PC-3 (cell line): ENCODE data around the gene OGFOD3.

Experiments
- EZH2 ChIP-seq: fragments of 300-600 bp; sonication (generic); IDR thresholded peaks from one replicate; pipeline ENCODE4 v1.6.1; 2017; ENCODE audit warnings: antibody characterized with exemption, mild to moderate bottlenecking, low read length; ENCODE audit not compliant: unreplicated experiment
- EZH2phosphoT487 ChIP-seq: fragments of 300-600 bp; sonication (generic); IDR thresholded peaks from 2 replicates; pipeline ENCODE4 v1.6.1; 2018; ENCODE audit warnings: mild to moderate bottlenecking, antibody characterized with exemption, low read length, borderline replicate concordance
- TF ChIP-seq, protein P1 (sequence below): fragments of 300-600 bp; sonication (generic); conservative IDR thresholded peaks from 2 replicates; pipeline ENCODE4 v1.5.1; 2017; ENCODE audit warnings: antibody characterized with exemption, low read depth, mild to moderate bottlenecking, low read length

DNA sequence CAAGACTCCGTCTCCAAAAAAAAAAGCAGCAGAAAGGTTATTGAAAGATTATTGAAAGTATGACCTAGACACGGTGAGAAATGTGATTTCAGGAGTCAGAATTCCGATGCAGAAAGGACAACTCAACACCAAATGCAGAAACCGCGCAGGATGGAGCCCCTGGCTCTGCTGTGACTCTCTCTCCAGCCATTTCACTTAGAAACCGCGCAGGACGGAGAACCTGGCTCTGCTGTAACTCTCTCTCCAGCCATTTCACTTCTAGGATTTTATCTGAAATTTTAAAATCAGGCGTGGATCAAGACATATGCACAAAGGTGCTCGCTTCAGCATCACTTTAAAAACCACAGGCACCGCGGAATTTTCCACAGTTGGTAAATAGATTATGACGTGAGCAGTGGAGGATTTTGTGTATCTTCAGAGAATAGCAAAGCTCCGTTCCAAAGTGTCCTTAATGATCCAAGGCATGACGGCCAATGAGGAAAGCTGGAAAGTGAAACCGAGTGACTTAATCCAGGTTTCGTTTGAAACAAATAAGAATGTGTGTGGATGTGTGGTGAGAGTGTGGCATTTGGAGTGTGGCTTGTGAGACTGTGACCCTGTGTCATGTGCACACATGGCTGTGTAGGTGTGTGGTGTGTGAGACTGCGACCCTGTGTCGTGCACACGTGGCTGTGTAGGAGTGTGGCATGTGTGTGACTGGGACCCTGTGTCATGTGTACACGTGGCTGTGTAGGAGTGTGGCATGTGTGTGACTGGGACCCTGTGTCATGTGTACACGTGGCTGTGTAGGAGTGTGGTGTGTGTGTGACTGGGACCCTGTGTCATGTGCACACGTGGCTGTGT is 37.3 kb downstream of the OGFOD3 start:
- TF ChIP-seq, protein P1, sequence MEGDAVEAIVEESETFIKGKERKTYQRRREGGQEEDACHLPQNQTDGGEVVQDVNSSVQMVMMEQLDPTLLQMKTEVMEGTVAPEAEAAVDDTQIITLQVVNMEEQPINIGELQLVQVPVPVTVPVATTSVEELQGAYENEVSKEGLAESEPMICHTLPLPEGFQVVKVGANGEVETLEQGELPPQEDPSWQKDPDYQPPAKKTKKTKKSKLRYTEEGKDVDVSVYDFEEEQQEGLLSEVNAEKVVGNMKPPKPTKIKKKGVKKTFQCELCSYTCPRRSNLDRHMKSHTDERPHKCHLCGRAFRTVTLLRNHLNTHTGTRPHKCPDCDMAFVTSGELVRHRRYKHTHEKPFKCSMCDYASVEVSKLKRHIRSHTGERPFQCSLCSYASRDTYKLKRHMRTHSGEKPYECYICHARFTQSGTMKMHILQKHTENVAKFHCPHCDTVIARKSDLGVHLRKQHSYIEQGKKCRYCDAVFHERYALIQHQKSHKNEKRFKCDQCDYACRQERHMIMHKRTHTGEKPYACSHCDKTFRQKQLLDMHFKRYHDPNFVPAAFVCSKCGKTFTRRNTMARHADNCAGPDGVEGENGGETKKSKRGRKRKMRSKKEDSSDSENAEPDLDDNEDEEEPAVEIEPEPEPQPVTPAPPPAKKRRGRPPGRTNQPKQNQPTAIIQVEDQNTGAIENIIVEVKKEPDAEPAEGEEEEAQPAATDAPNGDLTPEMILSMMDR: no peak
- TF ChIP-seq EZH2 (no peak), EZH2phosphoT487 (no peak)
